Esophagus squamous epithelium (tissue), 5 donors: ENCODE measurements around the gene ARID2. TPM values are rescaled to one million over a fixed set of nuclear protein-coding genes. Genes with fewer than 3 reads are reported as not detected.

Source experiments
- DNase-seq: peaks from one replicate; lab custom pipeline; 2025; lab: John Stamatoyannopoulos, UW
- H3K27ac ChIP-seq, 4 donors: fragments of 200-600 bp; sonication (generic); one replicate each; pipeline ENCODE4 v1.5.1; 2016 to 2019; ENCODE audit warnings: mild to moderate bottlenecking in 1 of 4
- H3K27me3 ChIP-seq, 4 donors: fragments of 200-600 bp; sonication (generic); 1 replicate in 3 of 4; 2 replicates in 1 of 4; pipeline versions ENCODE4 v1.5.1 to v1.6.0; 2017 to 2021; ENCODE audit warnings: antibody characterized with exemption in 1 of 4
- H3K36me3 ChIP-seq, 3 donors: fragments of 200-600 bp; sonication (generic); one replicate each; pipeline ENCODE4 v1.5.1; 2016 to 2019
- H3K4me1 ChIP-seq, 3 donors: fragments of 200-600 bp; sonication (generic); one replicate each; pipeline ENCODE4 v1.5.1; 2017 to 2019
- H3K4me3 ChIP-seq, 4 donors: fragments of 200-600 bp; sonication (generic); 1 replicate in 3 of 4; 2 replicates in 1 of 4; pipeline ENCODE4 v1.5.1; 2016 to 2019; ENCODE audit warnings: mild to moderate bottlenecking in 2 of 4, moderate library complexity in 1 of 4
- H3K9me3 ChIP-seq, 3 donors: fragments of 200-600 bp; sonication (generic); one replicate each; pipeline ENCODE4 v1.5.1; 2016 to 2019
- CTCF ChIP-seq, 6 experiments: fragments of 450-650 bp in 4 of 6; fragments of 200-600 bp in 2 of 6; sonication (generic) in 2 of 6; IDR thresholded peaks; one replicate each; pipeline ENCODE4 v1.5.1; 2016 to 2019; ENCODE audit warnings: antibody characterized with exemption in 6 of 6, mild to moderate bottlenecking in 4 of 6, moderate library complexity in 4 of 6
- POLR2A ChIP-seq, 4 donors: fragments of 450-650 bp; IDR thresholded peaks; one replicate each; pipeline ENCODE4 v1.6.1; 2017; ENCODE audit warnings: antibody characterized with exemption in 4 of 4, mild to moderate bottlenecking in 4 of 4, moderate library complexity in 3 of 4
- WGBS, 2 donors: methylation state at CpG; one replicate each; pipeline ENCODE4 v1.1.5; 2018; 5-methylcytosine and 5-hydroxymethylcytosine counted together
- intact Hi-C: fragments of 100-400 bp; cut with DNase I; formaldehyde crosslinking; loops from one replicate; pipeline ENCODE4 v1.15.0; 2022
- total RNA-seq, 4 donors: library from RNA; depleted of rRNA; stranded (reverse); fragments of >200 nt; gene quantifications; one replicate each; pipeline ENCODE4 v1.1.0, GENCODE V29; 2016
- donor health status: DM: yes; HTN: yes; CAD: no.

ARID2 gene
- total RNA-seq, 4 donors from 2014 or later = 15.3 to 38.1 (median 22.1) TPM

- DNase-seq = no peak
- Histone ChIP-seq H3K36me3 (peaks cover 14 to 80% (median 15%) of the 10 kb centered on the region in 3 donors), H3K27me3 (no peaks in the 10 kb centered on the region), H3K4me3 (no peak overlapping the region), H3K27ac (no peak overlapping the region), H3K4me1 (peaks cover 0 to 5% (median 0%) of the 10 kb centered on the region in 3 donors), H3K9me3 (no peaks in the 10 kb centered on the region)
- WGBS, 2 donors = 81 to 82% methylated on average over 7 of the region's 7 CpGs
- intact Hi-C loops = no loop called here
- TF ChIP-seq CTCF (IDR thresholded peaks at IDR 0.05) (no peak), POLR2A (IDR thresholded peaks at IDR 0.05) (no peak)
These were observed 123.0 kb downstream of the ARID2 start for GRCh38 chr12:45852508-45852907.

- WGBS, 2 donors = 79 to 86% methylated on average over 3 of the region's 3 CpGs
- no peaks in the 10 kb centered on the region for H3K9me3 ChIP-seq
- no peak for DNase-seq
- no peaks in the 10 kb centered on the region for H3K27me3 ChIP-seq
- H3K27ac ChIP-seq = no peak overlapping the region
- peaks cover 14 to 79% (median 15%) of the 10 kb centered on the region in 3 donors for H3K36me3 ChIP-seq
- no peak overlapping the region for H3K4me3 ChIP-seq
- H3K4me1 ChIP-seq = peaks cover 0 to 5% (median 0%) of the 10 kb centered on the region in 3 donors
- intact Hi-C loops = no loop called here
- TF ChIP-seq CTCF (IDR thresholded peaks at IDR 0.05) = no peak
- TF ChIP-seq POLR2A (IDR thresholded peaks at IDR 0.05) = no peak
These were observed 124.0 kb downstream of the ARID2 start for GRCh38 chr12:45853550-45853949.

- Histone ChIP-seq H3K27me3 (no peaks in the 10 kb centered on the region), H3K27ac (no peak overlapping the region), H3K36me3 (peaks cover 0 to 81% (median 0%) of the 10 kb centered on the region in 3 donors), H3K4me3 (no peak overlapping the region), H3K9me3 (no peaks in the 10 kb centered on the region), H3K4me1 (no peaks in the 10 kb centered on the region)
- 71 to 75% methylated on average over 2 of the region's 2 CpGs for WGBS, 2 donors
- intact Hi-C loops = no loop called here
- no peak for DNase-seq
- TF ChIP-seq CTCF (IDR thresholded peaks at IDR 0.05) (no peak), POLR2A (IDR thresholded peaks at IDR 0.05) (no peak)
These were observed 133.8 kb downstream of the ARID2 start for GRCh38 chr12:45863332-45863731.

- TF ChIP-seq CTCF (IDR thresholded peaks at IDR 0.05) (no peak), POLR2A (IDR thresholded peaks at IDR 0.05) (no peak)
- Histone ChIP-seq H3K27me3 (no peaks in the 10 kb centered on the region), H3K4me3 (no peak overlapping the region), H3K36me3 (peaks cover 0 to 88% (median 0%) of the 10 kb centered on the region in 3 donors), H3K4me1 (no peaks in the 10 kb centered on the region), H3K27ac (no peak overlapping the region), H3K9me3 (no peaks in the 10 kb centered on the region)
- no peak for DNase-seq
- WGBS, 2 donors = 85 to 94% methylated on average over 1 of the region's 1 CpG
- intact Hi-C loops = no loop called here
These were observed 136.8 kb downstream of the ARID2 start for GRCh38 chr12:45866299-45866698.

- H3K4me1 ChIP-seq = no peaks in the 10 kb centered on the region
- 85 to 88% methylated on average over 7 of the region's 7 CpGs for WGBS, 2 donors
- no peak for TF ChIP-seq CTCF (IDR thresholded peaks at IDR 0.05)
- TF ChIP-seq POLR2A (IDR thresholded peaks at IDR 0.05) = no peak
- intact Hi-C loops = no loop called here
- no peaks in the 10 kb centered on the region for H3K9me3 ChIP-seq
- peaks cover 0 to 96% (median 0%) of the 10 kb centered on the region in 3 donors for H3K36me3 ChIP-seq
- no peak overlapping the region for H3K27ac ChIP-seq
- H3K4me3 ChIP-seq = no peak overlapping the region
- DNase-seq = no peak
- no peaks in the 10 kb centered on the region for H3K27me3 ChIP-seq
These were observed 142.9 kb downstream of the ARID2 start for GRCh38 chr12:45872446-45872845.
